GM19035 (cell line): ENCODE results near the gene SOX8.
"Not testable (repeated sequence)": the region's sequence is repeated elsewhere in the genome, so short reads cannot be mapped to it uniquely, and the experiment has no call there.

Experiments used
- ATAC-seq: cut with Tn5 transposase; IDR thresholded peaks from one replicate; pipeline ENCODE4 v1.9.1; 2021; ENCODE audit not compliant: unreplicated experiment

Gene SOX8

DNA sequence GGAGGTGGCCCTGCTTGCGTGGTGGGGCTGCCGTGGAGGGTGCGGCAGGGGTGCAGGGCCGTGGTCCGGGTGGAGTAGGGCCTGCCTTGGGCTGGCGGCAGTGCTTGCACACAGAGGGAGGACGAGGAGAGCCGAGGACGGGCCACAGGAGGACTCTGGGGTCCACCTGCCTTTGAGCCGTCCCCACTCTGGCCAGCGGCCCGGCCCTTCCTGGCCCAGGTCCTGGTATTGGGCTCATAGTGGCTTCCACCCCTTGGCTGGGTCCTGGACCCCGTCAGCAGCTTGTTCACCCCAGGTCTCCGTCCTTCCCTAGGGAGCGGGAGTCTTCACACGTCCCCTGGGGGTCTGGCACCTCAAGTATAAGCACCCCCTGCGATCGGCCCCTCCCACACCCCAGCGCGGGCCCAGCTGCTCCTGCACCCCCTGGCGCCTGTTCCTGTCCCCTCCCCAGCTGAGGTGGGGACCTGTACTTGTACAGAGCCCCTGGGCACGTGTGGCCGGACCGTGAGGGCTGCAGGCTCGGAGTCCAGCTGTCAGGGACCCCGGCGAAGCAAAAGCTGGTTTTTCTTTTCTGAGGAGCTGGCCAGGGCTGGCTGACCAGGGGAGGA is 40.1 kb downstream of the SOX8 start:
- no peak for ATAC-seq

DNA sequence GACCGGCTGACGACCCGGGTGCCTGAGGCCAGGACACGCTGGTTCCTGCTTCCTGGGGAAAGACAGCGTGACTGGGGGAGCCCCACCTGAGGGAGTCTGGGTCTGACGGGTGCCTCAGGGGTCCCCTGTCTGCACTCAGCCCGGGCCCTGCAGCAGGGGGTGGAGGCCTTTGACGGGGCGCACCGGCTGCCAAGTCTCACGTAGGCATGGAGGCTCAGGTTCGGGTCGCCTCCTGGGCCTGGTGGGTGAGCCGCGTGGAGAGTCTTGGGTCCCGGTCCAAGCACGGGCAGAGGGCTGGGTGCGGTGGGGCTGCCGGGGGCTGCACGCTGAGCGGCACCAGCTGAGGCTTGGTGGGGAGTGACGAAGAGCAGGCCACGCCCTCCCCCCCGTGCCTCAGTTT is 40.9 kb downstream of the SOX8 start:
- ATAC-seq, result no peak

DNA sequence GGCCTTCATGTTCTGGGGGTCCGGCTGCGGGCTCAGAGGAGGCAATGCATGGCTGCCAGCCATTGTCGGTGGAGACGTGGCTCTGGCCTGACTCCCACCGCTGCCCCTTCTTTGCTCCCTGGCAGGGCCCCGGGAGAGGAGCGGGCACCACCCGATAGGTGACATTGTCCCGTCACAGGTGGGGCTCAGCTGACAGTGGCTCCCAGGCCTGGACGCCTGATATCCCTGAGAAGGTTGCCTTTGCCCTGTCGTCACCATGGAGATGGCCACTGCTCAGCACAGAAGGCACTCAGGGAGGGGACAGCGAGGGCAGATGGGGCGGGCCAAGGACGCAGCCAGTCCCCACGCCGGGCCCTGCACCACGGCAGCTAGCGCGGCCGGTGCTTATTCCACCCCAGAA is 42.6 kb downstream of the SOX8 start:
- no peak for ATAC-seq

DNA sequence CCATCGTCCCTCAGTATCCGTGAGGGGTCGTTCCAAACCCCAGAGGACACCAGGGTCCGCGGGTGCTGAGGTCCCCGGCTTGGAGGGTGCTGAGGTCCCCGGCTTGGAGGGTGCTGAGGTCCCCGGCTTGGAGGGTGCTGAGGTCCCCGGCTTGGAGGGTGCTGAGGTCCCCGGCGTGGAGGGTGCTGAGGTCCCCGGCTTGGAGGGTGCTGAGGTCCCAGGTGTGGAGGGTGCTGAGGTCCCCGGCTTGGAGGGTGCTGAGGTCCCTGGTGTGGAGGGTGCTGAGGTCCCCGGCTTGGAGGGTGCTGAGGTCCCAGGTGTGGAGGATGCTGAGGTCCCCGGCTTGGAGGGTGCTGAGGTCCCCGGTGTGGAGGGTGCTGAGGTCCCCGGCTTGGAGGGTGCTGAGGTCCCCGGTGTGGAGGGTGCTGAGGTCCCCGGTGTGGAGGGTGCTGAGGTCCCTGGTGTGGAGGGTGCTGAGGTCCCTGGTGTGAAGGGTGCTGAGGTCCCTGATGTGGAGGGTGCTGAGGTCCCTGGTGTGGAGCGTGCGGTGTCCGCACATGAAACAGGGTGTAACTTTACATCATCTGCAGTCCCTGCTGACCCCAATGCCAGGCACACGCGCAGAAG is 43.7 kb downstream of the SOX8 start:
- not testable (repeated sequence) for ATAC-seq

DNA sequence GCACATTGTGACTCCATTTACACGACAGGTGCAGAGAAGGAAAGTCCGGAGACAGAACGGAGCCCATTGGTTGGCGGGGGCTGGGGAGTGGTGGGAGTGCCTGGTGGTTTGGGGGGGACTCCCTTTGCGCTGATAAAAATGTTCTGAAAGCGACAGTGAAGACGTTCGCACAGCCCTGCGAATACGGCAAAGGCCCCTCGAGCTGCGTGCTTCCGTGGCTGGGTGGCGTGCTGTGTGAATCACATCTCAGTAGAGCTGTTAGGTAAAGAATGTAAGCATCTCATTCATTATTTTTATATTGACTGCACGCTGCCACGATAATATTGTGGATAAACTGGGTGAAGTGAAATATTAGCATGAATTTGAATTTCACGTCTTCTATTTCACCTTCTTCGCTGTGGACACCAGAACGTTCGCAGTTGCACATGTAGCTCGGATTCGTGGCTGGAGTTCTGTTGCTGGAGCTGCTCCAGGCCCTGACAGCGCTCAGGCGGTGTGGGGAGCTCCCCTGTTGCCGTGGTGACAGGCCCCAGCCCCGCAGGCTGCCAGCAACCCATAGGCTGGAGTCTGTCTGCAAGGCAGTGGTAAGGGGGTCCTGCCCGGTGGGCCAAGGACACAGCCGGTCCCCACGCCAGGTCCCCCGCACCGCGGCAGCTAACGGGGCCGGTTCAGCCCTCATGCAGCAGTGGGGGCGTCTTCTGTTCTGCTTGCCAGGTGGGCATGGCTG is 44.6 kb downstream of the SOX8 start:
- no peak for ATAC-seq

DNA sequence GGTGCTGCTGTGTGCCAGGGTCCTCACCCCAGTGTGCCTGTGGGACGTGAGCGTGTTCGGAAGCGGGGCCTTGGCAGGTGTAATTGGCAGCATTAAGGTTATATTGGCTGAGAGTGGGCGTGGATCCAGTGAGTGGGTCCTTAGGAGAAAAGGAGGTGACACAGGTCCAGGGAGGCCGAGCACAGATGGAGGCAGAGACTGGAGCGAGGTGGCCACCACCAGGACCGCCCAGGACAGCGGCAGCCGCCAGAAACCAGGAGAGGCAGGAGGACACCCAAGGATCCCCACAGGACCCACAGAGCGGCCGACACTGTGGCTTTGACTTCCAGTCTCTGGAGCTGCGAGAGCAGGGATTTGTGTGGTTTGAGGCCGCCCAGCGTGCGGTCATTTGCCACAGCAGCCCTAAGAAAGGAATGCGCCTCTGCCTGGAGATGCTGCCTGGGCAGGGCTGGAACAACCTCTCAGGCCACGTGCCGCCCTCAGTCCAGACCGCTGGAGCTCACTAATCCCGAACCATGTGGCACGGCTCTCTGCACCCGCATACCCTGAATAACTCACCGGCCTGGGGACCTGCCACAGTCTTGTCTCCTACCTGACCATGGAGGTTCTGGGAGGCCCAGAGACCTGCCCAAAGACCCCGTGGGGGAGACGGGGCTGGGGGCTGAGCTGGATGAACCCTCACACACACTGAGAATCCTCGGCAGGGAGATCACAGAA is 45.4 kb downstream of the SOX8 start:
- no peak for ATAC-seq

DNA sequence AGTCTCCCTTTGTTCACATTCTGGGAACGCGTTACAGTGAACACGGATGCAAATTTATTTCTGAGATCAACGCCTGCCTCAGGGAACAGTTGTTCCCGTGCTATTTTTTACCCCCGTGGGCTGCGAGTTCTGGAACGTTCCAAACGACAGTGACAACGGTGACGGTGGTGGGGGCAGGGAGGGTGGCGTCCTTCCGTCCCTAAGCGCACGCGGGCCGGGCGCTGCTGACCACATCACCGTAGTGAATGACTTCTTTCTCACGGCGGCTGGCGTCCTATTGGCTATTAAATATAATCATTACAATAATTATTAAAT is 45.9 kb downstream of the SOX8 start:
- ATAC-seq, result no peak

DNA sequence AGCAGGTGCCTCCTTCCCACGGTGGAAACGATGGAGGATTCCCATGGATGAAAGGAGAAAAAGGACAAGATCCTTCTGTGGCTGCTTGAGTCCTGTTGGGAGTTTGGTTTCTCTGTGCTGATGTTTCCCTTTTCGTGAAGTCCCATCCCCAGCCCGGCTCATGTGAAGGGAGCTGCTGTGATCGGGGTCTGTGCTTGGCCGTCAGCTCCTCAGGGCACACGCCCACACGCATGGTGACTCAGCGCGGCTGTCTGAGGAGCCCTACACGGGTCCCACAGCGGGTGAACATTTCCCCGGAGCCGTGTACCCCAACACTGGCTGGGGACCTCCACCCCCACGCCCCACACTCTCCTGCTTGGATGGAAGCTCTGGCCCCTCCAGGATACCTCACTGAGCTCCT is 46.5 kb downstream of the SOX8 start:
- ATAC-seq, result no peak

DNA sequence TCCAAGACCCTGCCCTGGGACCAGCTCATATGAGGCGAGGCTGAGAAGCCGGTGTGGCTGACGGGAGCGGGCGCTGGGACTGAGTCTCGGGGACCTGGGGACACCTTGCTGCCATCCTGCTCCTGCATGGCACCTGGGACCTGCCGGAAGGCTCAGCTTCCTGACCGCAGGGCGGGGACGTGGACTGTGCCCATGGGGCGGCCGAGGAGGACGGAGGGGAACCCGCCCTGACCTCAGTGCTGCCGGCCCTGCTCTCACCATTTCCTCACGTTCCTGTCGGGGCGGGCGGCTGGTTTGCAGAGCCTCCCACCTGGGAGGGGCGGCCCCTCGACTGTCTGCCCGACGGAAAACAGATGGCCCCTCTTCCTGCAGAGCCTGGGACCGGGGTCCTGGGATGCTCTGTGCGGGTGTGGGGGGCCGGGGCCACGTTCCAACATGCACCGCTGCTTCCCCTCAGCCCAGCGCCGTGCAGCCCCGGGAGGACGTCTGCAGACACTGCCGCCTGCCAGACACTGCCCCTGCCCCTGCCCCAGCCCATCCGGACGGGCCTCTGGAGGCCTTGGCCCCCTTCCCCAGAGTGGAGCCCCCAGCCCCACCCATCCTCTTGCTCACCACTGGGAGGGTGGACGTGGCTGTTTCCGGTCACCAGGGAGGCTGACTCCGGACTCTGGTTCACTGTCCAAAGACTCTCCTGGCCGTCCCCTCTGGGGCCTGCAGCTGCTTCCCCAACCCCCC is 47.1 kb downstream of the SOX8 start:
- ATAC-seq, result no peak

DNA sequence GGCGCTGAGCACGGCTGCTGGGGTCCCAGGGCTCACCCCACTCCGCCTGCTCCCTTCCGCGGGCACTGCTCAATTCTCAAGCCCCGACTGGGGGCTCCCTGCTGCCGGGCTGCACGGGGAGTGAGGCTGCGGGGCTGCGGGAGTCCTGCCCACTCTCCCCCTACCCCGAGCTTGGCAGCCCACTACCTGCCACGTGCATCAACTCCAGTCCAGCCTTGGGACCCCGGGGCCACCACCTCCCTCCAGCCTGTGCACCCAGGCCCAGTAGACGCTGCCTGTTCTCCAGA is 47.6 kb downstream of the SOX8 start:
- ATAC-seq, result no peak

DNA sequence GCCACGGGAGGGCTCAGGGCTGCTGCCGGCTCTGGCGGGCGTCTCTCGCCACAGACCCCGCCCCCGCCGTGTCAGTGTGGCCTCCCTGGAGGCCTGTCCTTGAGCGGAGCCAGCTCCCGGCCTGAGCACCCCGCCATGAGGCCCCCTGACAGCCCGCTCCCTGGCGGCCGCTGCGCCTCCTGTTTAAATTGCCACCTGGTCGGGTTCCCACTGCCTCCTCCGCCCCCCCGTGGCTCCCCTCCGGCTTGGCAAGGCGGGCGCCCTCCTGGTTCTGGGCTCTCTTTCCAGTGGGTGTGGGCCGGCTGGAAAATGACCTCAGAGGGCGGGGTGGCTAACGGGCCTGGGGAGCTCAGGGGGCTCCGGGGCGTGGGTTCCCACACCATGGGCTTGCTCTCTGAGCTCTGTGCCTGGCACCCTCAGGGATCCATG is 48.9 kb downstream of the SOX8 start:
- no peak for ATAC-seq

DNA sequence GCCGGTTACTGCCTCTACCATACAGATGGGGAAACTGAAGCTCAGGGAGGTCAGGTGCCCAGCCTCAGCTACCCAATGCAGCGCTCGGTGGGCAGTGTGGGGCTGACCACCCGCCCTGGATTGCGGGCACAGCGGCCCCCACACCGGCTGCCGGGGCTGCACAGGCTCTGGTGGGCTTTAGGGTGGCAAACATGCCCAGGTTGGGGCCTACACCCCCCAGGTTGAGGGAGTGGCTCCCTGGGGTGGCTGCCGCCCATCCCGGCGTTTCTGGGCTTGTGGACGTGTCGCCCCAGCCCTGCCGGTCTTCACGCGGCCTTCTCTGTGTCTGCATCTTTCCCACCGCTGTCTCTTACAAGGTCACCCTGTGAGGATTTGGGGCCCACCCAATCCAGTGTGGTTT is 50.1 kb downstream of the SOX8 start:
- ATAC-seq, result no peak

DNA sequence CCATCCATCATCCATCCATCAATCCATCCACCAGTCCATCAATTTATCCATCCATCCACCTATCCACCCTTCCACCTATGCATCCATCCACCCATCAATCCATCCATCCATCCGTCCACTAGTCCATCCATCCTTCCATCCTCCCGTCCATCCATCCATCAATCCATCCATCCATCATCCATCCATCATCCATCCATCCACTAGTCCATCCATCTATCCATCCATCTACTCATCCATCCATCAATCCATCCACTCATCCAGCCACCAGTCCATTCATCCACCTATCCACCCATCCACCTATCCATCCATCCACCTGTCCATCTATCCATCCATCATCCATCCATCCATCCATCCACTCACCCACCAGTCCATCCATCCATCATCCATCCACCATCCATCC is 51.0 kb downstream of the SOX8 start:
- no peak for ATAC-seq

DNA sequence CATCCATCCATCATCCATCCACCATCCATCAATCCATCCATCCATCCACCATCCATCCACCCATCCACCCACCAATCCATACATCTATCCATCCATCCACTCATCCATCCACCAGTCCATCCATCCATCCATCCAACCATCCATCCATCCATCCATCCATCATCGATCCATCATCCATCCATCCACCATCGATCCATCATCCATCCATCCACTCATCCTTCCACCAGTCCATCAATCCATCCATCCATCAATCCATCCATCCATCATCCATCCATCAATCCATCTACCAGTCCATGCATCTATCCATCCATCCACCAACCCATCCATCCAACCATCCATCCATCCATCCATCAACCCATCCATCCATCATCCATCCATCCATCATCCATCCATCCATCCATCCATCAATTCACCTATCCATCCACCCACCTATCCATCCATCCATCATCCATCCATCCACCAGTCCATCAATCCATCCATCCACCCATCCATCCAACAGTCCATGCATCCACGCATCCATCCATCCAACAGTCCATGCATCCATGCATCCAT is 51.6 kb downstream of the SOX8 start:
- no peak for ATAC-seq

DNA sequence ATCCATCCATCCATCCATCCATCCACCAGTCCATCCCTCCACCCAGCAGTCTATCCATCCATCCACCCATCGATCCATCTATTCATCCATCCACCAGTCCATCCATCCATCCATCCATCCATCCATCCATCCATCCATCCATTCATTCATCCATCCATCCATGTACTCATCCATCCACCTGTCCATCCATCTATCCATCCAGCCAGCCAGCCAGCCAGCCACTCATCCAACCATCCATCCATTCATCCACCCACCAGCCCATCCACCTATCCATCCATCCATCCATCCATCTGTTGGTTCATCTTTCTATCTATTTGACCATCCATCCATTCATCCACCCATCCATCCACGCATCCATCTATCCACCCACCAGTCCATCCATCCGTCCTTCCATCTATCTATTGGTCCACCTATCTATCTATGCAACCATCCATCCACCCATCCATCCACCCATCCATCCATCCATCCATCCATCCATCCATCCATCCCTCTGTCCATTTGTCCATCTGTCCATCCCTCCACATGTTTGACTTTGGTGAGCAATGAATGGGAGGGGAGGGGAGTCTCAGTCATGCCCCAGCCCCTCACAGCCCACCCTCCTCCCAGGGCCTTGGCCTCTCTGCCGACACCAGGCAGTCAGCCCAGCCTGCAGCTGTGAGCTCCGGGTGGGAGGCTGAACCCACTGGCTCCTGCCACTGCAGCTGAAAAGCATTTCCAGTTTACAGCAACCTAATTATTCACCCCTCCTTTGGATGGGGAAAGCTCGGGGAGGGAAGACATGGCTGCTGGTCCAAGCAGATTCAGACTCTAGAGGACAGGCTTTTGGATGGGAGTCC is 52.9 kb downstream of the SOX8 start:
- ATAC-seq, result no peak

DNA sequence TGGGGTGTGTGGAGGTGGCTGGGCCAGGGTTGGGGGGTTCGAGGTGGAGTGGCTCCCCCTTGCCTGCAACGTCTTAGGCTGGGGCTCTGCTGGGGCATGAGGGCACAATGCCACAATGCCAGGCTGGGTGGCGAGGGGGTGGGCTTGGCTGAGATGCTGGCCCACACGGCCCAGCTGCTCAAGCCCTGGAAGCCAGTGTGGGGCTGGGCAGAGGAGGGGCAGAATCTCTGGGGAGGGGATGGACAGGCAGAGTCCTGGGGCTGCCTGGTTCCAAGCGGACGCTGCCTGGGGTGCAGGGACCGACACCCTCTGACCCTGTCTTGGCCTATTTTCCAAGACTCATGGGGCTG is 53.5 kb downstream of the SOX8 start:
- ATAC-seq, result no peak

DNA sequence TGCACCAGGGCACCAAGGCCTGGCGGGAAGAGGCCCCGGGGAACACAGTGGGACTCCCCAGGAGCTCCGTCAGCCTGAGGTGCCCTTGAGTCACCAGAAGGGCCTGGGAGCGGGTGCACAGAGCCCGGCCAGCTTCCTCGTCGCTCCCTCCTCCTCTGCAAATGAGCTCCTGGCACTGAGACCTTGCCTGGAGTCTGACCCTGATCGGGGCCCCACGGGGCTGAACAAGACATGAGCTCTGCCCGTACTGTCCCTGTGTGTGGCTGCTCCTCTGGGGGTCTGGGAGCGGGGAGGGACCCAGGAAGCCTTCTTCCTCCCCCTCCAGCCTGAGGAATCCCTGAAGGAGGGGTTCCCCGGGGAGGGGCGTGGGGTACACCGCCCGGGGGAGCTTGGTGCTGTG is 54.6 kb downstream of the SOX8 start:
- ATAC-seq, result no peak
